NOMO-1 treated with dmso at 0.1 percent for 144 hours (cell line): Measurements from ENCODE around the gene FGFBP1.

Experiments
- DNase-seq: peaks from one replicate; lab custom pipeline; 2025; ENCODE audit not compliant: unreplicated experiment; lab: John Stamatoyannopoulos, UW

FGFBP1 gene

GRCh38 chr4:15938640-15939039, at the start of gene FGFBP1:
Gene FGFBP1 (minus strand): TSS chr4:15938740. CDS start chr4:15936632, 2,108 bp downstream.
- DNase-seq: no peak

DNA sequence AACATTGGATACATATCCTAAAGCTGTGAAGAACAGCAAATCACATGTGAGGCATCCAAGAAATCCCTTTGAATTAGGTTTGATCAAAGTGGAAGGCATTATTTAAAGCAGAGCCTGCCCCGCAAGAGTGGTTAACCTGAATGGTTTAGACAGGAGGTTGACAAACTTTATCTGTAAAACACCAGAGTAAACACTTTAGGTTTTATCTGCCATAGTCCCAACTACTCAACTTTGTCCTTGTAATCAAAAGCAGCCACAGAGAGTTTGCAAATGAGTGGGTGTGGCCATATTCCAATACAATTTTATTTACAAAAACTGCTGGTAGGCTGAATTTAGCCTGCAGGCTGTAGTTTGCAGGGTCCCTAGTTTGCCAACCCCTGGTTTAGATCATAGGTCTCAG, 49.7 kb upstream of the FGFBP1 start:
- DNase-seq: no peak

DNA sequence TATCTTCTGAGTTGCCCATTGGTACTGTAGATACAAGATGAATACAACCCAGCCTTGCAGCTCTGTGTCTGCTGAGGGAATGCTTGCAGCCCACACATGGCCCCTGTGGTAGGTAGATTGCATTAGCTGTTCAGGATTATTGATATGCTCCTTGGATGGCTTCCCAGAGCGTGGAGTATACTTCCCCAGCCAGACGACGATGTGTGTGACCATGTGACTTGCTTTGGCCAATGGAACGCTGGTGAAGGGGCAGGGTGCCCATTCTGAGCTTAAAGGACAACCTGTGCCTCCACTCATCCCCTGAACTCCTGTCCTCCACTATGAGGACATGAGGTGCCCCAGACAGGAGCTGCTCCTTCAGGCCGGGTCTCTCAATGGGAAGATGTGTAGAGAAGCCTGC, 48.4 kb upstream of the FGFBP1 start:
- no peak for DNase-seq

DNA sequence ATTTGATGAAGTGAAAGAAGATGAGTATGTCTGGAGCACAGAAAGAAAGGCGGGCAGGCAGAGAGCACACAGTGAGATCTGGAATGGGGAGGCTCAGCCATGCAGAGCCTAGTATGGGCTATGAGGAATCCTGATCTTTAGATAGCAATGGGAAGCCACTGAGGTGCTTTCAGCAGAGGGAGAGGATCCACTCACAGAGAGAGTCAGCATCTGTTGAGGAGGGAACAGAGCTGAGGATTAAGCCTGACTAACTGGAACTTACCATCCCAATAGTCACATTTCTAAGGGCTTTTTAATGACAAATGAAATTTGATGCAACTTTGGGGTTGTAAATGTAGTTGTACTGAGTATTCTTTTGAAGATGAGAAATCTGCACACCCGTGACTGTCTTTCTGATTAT, 45.1 kb upstream of the FGFBP1 start:
- no peak for DNase-seq

GRCh38 chr4:15982842-15983524, 44.4 kb upstream of the FGFBP1 start:
- DNase-seq: no peak

DNA sequence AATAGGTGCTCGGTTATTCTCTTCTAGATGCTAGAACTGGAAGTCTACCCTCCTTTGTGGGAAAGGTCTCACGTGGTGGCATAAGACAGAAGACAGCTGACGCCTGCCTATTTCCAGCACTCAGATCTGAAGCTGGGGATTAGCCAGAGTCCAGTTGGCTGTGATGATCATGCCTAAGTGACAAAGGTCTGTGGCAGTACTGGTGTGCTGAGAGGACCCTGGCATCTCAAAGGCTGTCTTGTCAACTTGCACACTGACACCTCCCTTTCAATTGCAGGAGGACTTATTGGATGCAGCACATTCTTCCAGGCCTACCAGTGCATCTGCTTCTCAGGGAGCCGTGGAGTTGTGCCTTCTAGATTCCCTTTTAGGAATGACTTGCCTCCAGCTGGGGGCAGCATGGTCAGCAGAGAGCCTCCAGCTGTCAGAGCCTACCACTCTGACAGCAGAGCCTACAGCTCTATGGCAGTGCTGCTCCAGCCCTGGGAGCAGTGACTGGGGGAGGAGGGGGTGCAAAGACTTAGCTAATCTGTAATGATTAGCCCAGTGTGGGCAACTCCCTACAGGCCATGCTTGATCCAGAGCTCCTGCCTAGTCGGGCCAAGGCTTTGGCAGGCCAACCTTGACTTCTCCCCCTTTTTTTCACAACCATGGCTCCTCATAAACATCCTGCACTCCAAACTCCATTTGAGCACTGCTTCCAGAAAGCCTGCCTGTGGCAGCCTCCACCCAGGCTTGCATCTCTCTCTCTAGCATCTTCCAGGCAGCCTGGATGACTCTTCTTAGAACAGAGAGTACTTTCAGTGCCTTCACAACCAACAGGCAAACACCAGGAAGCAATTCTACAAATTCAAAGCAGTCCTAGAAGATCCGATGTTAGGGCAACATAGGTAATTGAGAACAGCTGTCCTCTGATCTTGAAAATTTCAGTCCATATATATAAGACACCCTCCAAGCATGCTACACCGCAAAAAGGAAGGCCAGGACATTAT, 38.2 kb upstream of the FGFBP1 start:
- no peak for DNase-seq

- no peak for DNase-seq
These were observed 32.7 kb upstream of the FGFBP1 start for GRCh38 chr4:15971068-15971801.

DNA sequence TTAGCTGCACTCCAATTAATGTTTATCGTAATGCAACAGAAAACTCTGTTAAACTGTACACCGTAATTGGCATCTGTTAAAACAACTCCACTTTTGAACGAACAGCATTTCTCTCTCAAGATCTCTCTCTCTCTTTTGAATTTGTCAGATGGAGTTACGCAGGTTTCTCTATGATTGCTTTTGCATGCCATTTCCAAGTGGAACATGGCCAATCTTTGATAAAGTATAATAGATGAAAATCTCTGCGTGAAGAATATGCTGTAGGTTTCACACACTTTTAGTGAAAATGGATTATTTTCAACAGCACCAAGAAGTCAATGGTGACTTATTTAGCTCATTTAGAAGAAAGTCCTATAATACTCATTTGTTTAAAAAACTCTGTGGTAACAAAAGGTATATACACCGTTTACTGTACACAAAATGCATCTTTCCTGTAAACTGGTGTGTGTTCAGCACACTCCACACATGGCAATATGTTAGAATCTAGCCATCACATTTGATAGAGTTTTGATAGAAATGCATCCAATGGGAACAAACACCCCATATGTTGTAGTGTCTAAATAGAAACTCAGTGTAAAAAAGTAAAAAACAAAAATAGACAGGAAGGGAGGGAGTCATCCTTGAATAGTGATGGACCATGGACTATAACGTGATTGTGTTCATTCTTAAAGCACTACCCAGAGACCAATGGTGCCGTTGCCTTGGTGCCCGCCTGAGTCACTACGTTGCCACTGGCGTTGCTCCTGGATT, 30.2 kb upstream of the FGFBP1 start:
- no peak for DNase-seq

DNA sequence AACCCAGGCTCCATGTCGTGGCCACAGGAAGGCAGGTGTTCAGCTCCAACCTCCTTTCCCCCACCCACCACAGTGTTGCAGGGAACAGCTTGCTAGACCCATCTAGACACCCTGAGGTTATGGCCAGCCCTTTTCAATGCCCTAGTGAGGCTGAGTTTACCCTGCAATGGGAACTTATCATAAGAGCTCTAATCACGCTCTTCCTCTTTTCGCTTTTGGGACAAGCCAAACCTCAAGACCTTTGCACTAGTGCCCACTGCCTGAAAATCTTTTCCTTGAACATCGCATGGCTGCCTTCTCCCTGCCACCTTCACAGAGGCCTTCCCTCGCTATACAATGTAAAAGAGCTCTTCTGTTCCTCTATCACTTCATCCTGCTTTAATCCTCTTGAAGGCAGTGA, 26.8 kb upstream of the FGFBP1 start:
- DNase-seq: no peak

GRCh38 chr4:15964159-15964558, 25.6 kb upstream of the FGFBP1 start:
- DNase-seq: no peak

DNA sequence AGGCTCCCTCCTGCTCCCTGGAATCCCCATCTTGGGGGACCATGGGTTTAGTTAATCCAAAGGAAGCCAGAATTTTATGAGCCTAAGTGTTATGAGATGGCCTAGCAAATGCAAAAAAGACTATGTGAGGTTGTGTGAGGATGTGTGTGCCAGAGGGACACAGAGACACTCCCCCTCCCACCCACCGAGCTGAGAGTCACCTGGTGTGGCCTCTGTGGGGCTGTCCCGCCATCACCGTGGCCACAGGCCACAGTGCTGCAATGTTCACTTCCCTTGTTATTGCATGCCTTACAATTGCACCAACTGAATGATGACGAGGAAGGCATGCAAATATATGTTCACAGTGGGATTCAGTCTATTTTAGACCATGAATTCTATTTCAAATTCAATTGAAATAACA, 25.0 kb upstream of the FGFBP1 start:
- no peak for DNase-seq

DNA sequence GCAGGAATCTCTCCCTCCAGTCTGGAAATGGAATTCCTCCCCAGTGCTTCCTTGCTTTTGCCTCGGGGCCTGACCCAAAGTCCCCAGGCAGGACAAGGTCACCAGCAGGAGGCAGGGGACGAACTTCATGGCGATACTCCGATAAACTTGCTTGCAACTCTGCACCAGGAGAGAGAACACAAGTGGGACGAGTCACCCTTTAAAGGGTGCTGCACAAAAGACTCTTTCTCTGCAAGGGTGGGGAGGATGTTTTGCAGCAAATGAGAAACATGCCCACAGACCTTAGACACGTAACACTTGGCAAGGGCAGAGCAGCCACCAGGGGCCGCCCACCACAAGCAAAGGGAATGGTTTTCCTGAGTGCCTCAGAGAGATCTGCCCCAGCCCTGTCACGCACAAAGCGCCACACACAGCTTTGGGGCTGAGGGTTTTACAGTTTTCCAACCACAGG, 24.5 kb upstream of the FGFBP1 start, which contains the start of gene FGFBP2:
Gene FGFBP2 (minus strand): TSS at position 175 of the 451 bp plus-strand sequence. CDS start 46 bp downstream, at position 129.
- DNase-seq: no peak

DNA sequence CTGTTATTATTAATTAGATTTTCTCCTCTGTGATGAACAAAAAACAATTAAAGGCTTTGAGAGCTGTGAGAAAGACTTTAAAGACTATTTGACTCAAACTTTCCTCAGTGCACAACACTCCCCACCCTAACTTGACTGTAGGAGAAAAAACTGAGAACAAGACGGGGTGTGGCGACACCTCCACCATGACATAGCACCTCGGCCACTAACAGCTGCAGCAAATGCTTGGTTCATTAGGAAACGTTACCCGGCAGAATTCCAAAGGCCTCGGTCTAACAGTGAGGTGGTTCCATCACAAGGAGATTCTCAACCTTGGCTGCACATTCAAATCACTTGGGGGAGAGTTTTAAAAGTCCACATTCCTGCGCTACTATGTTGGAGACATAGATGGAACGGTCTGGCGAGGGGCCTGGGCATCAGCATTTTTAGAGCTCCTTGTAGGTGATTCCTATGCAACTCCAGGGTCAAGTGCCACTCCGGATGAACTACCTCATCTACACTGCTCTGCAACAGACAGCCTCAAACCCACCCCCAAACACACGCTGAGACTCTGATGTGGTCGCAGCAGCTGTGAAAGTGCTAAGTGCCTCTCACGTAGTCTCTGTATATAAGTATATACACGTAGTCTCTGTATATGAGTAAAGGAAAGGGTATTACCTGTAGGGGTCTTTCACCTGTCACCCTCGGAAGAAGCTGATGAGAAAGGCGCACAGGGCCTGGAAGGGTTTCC, 23.4 kb upstream of the FGFBP1 start:
- DNase-seq: no peak

- no peak for DNase-seq
These were observed 20.0 kb upstream of the FGFBP1 start for GRCh38 chr4:15958562-15958961.

DNA sequence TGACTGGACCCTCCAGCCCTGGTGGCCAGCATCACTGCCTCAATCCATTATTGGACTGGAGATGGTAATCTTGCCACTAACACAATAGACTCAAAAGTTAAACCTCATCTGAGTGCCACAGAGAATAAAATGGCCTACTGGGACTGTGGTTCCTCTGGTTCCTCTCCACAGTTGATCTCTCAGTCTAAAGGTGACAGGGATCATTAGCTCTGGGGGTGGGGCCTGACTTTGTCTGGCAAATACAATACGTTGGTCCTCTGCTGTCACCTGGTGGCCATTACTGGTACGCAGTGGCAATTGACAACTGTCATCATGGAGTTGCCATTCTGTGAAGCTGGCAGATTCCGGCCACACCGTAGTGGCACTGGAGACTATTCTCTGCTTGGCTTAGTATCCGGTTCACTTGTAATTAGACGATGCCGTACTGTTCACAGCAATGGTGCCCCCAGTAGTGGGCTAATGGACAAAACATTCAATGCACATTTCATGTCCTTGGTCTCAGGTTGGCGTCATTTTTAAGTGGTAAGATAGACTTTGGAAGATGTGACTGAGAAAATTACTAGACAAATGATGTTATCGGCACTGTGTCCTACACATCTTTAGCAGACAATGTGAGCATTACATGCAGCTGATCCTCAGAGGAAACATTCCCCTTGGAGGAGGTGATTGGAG, 17.8 kb upstream of the FGFBP1 start:
- DNase-seq: peak; percentile 33

DNA sequence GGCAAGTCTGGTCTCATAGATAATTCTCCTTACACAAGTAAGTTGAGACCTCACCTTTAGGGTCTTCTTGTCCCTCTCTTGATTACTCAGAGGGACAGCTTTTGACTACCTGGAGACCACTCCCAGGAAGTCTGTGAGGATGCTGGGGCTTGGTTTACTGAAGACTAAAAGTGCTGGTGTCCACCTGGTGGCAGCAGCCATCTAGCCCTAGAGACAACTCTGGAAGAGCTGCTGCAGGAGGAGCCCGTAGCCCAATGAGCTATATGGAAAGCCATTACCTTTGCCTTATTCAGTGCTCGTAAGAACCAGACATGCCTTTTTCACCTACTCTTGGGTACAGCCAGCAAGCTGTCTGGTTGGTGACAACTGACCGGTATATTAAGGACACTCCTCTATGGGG, 17.1 kb upstream of the FGFBP1 start:
- DNase-seq: no peak

DNA sequence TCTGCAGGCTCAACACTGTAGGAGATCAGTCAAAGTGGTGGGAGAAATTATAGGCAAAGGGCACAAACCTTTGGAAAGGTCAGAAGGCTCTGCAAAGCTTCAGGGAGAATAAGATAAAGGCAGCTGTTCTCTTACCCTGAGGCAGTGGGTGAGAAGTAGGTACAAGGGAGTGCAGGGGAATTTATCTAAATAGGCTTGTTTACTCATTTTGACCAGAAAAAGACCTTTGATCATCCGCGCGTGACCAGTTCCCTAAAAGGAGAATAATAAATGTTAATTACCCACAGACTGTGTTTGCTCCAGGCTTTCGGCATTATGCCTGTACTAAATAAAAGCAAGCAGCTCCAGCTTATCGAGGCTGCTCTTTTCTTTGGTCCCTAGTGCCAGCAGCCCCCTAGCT, 15.1 kb upstream of the FGFBP1 start:
- no peak for DNase-seq

GRCh38 chr4:15951781-15952180, 13.2 kb upstream of the FGFBP1 start:
- DNase-seq: no peak

DNA sequence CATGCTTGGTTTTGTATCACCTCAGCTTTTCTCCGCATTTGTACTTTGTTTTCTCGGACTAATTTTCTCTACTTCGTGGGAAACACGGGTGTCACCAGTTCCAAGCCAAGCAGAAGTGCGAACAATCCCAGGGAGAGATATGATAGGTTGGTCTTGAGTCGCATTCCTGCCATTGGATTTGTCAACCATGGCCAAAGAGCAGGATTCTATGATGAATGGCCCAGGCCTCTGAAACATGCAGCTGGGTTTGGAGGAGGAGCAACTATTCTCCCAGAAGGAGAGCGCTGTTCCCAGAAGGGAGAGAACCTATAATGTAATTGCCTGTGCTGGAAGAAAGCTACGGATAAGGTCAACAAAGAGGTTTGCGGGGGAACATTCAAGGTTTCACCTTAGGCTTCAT, 10.3 kb upstream of the FGFBP1 start:
- DNase-seq: no peak
